ENCODE data around the gene SDC4.

Gene SDC4

DNA sequence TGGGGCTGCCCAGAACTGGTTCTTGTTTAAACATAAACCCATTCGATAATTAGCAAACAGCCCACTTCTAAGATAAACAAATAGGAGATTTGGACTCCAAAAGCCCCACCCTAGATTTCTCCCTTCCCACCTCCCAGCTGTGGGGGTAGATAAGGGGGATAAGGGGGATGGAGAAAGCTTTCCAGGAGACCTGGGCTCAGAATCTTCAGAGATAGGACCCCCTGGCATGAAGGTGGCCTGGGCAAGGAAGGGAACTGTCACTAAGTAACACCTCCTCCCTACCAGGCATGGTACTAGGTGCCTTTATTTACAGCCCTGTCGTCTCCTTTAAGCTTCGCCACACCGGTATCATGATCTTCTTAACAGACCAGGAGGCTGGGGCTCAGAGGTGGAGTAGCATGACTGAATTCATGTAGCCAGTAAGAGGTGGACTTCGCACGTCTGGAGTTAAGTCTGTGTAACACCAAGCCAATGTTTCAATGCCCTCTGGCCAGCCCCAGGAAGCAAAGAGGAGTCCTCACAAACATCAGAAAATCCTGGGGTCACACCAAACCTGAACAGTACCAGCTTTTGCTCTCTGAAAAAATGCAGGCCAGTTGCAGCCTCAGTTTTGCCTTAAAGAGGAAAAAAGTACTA lies 4.6 kb downstream of the SDC4 start:
- no peak for DNase-seq (ENCODE audit: low read depth)

DNA sequence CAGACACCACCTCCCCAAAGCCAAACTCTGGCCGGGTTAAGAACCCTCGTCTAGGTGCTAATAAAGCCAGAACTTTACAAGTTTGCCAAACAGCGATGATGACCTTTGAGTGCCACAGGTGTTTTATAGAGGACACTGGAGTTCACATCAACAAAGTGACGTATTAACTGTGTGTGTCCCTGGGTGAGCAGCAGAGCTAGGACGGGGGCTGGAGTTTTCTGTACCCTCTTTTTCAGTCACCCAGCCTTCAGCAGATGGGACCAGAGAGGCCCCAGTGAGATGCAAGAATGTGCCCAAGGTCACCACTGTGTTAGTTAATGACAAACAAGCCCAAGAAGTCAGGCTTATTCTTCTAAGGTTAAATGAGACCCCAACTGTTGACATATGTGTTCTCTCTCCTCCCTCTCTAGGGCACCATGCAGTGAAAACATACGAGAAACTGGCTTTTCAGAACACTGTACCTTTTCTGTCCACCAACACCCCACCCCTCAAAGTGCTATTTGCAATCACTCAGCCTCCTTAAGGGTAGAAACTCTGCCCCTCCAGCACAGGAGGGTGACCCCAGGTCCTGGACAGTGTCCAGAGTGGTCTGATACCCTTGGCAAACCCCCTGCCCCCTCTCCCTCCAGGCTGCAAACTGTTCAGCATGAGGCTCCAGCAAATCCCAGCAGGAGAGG lies 5.2 kb downstream of the SDC4 start:
- no peak for DNase-seq (ENCODE audit: low read depth)

DNA sequence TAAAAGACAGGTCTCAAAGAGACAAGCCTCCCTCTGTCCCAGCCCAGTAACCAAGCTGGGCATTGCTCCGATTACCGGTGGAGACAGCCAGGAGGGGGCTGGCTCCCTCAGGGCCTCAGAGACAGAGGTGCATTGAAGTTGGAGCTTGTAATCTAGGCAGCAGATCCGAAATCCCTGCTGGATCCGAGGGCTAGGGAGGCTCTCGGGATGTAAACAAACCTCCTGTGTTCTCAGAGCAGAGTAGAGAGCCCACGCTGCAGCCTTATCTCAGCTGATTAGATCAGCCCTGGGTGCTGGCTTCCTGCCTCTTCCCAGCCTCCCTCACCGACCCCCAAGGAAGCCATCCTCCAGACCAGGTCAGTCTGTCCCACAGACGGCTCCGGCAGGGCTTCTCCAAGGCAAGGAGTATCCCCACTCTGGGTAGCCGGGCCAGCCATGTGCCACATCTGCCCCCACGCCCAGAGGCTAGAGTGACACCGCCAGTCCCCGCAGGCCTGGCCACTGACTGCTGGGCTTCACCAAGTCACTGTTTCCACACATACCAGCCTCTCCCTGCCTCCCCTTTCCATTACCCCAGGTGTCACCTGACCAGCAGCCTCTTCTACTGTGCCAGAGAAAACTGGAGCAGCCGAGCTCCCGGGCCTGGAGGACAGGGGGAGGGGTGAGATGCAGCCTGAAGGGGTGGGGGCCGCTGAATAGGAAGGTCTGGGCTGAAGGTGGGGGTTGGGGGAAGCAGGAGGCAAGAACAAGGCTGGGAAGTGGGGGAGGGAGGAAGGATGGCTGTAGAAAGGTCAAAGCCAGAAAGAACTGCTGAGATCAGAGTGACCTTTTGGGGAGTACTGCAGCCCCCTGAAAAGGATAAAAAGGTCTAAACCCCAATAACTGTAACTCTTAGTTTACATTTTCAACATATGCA lies 6.0 kb downstream of the SDC4 start:
- no peak for DNase-seq (ENCODE audit: low read depth)

DNA sequence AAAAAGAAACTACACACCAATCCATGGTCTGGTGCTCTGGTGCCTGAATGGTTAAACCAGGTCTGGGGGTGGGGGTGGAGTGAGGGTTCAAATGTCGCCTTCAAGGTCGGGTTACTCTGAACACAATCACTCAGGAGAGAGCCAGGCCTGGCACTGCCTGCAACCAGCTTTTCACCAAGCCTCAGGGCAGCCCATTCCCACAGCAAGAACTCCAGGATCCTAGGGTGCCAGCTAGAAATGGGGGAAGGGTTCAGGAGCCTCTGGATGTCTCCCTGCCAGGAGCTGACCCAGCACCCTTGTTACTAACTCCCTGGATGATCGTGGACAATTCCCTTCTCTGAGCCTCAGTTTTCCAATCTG lies 6.7 kb downstream of the SDC4 start:
- no peak for DNase-seq (ENCODE audit: low read depth)

DNA sequence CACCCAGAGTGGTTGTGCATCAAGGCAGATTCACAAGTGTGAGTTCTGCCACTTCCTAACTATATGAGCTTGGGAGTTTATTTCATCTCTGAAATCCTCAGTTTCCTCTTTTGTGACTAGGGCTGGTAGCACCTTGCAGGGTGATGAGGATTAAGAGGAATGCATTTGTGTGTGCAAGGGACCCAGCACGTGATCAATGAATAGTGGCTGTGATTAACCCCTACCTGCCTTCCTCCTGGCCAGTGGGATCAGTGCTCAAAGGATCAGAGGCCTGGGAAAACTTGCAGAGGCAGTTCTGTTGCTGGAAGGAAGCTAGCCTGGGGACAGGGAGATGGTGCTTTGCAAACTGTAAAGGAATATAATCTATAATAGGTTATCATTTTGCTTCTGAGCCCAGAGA lies 7.3 kb downstream of the SDC4 start:
- DNase-seq (ENCODE audit: low read depth): no peak

DNA sequence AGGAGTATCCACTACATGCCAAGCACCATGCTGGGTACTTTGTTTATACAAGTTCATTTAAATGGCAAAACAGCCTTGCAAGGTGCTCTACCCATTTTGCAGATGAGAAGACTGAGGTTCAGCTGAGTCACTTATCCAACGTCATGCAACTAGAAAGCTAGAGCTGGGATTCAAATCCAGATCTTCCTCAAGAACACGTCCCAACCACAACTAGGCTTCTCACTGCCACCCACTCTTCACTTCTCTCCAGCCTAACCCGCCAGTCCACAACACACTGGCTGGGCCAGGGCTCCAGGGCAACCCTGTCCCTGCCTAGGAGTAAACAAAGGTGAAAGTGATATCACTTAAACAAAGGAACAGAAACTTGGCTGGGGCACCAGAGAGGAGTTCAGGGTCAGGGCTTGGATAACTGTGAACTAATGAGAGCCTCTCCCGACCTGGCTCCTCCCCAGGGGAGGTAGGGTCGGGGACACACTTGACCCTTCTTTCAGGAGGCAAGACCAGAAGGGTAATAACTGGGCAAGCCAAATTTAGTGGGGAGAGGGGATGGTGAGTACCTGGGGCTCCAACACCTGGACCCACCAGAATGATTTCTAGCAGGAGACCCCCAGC lies 7.9 kb downstream of the SDC4 start:
- DNase-seq (ENCODE audit: low read depth): no peak

DNA sequence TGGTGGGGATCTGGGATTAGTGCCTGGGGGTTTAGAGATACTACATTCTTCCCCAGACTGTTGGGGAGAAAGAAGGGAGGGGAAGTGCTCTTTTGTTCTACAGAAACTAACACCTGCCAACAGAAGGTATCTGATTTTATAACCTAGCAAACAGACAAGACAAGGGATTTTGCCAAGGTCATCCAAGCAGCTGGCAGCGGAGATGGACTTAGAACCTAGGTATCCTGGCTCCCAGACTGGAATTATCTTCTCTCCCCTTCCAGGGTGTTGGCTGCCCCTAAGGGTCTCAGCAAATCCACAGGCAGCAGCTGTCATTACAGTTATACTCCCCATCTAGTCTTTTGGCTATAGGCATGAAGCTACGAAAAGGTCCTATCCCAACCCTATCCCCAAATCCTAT lies 8.4 kb downstream of the SDC4 start:
- DNase-seq (ENCODE audit: low read depth): no peak

DNA sequence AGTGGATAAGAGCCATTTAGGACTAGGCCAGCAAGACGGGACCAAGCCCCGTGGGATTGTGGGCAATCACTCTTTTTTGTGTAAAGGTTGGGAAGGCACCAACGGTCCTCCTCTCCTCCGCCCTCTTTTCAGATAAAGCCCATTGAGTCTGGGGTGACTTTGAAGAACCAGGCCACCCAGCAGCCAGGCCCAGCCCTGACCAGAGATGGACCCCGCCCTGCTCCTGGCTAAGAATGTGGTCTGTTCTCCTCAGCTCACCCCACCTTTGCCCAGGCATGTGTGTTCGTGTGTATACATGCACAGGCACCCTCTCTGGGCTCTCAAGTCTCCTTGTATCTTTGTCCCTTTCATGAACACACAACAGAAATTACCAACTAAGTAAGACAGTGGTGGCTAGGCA lies 9.1 kb downstream of the SDC4 start:
- no peak for DNase-seq (ENCODE audit: low read depth)

DNA sequence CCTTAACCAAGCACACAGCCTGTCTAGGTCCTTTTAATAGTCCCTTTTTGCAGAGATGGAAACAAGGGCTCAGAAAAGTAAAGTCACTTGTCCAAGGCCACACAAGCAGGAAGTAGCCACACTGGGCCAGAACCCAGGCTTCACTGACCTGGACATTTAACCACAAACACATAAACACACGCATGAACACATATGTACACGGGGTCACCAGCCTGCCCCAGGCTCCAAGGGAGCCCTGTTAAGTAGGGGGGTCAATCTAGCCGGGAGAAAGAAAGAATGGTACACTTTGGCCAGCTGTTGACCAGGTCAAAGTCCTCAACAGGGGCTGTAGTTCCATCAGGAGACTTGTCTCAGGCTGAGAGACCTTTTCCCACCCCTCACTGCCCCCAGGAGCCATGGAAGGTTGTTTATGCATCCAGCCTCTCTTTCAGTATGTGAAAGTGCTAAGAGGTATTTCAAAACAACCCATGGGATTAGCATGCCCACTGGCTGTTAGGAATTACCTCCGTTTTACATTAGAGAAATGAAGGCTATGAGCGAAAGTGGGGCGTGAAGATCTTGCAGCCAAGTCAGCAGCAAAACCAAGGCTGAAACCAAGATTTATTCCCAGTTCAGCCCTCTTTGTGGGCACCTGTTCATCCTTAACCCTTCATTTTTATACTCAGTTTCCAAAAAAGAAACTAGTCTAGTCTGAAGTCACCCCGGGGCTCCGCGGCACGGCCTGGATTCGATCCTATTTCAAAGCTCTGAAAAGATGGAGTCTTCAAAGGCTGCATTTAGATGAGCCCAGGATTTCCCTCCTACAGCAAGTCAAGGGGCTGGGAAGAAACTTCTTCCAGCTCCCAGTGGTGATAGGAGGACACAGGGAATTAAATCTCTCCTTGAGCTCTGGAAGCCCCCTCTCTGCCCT lies 9.8 kb downstream of the SDC4 start:
- DNase-seq (ENCODE audit: low read depth): no peak

DNA sequence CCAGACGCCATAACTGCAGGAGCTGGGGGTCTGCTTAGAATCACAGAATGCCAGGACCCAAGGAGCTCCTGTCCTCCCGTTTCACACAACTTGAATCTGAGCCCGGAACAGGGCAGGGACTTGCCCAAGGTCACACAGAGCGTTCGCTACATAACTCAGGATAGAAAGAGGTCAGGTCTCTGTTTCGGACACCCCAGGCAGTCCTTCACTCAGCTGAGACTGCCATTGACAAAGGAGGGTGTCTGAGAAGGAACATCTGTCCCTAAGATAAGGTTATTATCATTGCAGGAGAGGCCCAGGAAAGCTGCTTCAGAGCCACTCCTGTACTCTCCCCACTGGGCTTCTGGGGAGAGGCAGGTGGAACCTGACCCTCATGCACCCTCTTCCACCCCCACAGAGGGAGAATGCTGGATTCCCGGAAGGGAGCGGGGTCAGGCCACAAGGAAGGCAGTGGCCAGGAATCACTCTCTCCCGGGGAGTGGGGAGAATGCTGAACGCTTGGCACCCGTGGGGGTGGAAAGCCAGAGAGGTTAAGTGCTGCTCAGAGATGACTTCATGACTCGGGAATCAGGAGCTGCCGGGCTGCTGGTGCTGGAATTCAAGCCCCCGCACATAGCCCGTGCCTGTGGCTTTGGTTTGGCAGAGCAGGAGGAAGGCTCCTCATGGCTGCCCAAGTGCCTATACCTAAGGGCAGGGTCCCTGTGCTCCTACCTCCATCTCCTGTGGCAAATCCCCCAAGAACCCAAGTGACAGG lies 10.7 kb downstream of the SDC4 start:
- DNase-seq (ENCODE audit: low read depth): no peak

DNA sequence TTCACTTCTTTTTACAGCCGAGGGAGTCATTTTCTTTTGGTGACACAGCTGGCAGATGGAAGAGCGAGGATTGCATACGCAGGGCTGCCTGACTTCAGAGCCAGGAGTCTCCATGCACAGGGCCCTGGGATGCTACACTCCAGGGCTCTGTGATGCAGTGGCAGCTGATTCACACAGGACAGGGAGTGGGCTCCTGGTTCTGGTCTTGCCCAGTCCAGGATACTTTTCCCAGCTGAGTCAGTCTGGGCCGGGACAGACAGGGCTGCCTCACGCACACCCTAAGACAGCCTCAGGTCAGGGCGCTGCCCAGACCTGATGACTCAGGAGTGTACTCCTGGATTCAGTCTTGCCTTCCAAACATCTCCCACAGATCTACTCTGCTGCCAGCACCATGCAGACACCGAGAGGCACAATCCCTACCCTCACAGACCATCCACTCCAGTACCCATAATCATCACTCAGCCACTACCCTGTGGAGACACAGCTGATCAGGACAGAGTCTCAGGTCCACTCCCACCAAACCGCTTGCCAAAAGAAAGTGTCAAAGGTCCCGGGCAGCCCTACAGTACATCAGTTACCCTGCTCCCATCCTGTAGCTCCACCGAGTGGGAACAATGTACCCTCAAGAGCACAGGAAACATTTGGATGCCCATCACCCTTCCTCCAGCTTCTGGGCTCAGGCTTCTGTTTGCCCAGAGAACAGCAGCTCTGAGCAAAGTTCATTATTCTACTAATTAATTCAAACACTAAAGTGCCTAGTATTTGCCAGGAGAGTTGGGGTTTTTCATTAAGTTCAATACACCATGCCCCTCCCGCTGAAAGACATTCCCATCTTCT lies 11.5 kb downstream of the SDC4 start:
- DNase-seq (ENCODE audit: low read depth): no peak

DNA sequence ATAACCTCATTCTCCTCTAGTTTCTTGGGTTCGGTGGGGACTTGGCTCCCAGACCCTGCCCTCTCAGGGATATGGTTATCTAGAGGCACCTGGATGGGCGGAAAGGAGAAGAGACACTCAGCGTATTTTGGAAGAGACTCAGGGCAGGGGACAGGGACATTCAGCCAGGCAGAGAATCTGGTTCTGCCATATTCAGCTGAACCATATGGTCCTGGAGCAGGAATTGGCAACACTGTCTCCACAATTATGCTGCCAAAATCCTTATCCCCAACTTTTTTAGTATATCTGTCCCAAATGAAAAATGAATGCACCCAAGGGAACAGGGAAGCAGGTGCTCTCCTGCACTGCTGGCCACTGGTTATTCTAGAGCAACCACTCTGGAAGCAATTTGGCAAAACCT lies 17.7 kb downstream of the SDC4 start:
- DNase-seq (ENCODE audit: low read depth): no peak

DNA sequence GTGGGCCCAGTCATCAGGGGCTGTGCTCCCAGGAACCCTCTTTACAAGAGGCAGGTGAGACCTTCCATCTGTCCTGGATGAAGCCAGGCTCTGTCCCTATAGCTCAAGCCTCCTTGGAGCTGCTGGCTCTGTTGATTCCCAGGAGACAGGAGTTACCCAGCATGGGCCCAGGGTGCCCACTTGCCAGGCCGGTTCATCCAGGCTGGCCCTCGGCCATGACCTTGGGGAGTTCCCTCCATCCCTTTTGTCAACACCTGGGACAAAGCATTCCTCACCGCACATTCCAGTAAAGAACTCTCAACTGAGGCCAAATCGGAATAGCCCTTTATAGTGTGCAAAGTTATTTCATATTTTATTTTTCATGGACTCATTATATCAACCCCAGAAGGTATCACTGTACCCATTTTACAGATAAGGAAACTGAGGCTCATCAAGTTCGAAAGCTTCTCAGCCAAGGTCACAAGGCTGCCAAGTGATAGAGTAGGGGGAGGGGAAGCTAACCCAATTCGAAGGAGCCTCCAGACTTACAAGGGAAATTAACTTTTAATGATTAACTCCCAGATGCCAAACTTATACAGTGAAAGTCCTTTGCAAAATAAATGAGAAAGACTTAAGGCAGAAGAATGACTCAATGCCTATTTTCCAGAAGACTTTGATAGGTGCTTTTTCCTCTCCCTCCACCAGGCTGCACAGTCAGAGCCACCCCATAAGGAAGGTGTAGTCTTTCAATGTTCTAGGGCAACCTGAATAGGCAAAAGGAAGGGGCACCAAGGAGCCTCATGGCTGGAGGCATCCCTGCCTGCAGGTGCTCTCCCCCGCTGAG lies 18.5 kb downstream of the SDC4 start:
- no peak for DNase-seq (ENCODE audit: low read depth)

DNA sequence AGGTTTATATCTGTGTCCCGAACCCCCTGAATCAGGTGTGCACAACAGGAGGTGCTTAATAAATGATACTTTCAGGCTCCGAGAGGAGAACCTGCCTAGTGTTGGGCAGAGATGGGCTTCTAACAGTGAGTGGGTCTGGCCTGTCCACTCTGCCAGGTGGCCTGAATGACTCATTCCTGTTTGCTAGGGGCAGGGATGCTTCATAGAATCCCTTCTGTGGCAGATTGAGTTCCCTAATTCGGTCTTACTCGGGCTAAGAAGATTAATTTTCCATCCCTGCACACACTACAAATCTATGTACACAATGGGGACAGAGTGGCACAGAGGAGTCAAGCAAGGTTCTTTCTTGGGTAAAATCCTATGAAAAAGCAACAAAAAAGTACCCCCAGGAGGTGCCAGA lies 19.8 kb downstream of the SDC4 start:
- no peak for DNase-seq (ENCODE audit: low read depth)

DNA sequence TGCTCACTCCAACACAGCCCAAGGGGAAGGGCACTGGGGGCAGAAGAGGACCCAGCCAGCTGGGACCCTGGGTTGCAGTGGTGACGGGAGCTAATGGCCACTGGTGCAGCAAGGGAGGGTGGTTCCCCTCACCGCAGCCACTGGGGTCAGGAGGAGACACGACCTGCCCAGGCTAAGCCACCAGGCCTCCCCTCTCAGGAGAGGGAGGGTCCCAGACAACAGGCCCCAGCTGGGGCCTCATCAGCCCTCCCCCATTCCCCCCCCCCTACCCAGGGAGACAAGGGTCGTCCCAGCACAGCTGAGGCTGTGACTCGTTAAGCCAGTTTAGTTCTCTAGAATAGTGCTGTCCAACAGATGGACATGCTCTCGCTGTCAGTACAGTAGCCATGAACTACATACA lies 22.9 kb downstream of the SDC4 start:
- no peak for DNase-seq (ENCODE audit: low read depth)

DNA sequence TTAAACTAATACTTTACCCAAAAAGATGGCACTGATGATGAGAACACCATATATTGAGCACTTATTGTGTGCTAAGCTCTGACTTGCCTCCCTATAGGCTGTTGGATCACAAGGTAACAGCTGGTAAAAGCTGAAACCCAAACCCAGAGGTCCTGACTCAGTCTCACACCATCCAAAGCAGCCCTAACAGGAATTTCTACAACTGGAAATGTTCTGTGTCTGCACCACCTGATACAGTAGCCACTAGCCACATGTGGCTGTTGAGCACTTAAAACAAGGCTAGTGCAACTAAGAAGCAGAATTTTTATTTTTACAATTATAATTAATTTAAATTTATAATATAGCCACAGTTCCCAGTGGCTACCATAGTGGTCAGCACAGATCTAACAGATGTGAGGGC lies 24.5 kb downstream of the SDC4 start:
- DNase-seq (ENCODE audit: low read depth): no peak

DNA sequence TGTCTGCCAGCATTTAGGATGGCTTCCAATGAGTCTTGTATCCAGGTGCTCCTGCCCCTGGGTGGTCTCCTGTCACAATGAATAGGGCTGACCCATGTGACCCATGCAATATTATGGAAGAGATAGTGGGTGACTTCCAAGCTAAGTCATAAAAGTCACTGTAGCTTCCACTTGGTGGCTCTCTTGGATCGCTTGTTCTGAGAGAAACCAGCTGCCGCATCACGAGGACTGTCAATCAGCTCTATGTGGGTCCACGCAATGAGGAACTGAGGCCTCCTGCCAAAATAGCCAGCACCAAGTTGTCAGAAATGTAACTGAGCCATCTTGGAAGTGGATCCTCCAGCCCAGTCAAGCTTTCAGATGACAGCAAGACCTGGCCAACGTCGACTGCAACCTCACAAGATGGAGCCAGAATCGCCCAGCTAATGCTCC lies 25.3 kb downstream of the SDC4 start:
- DNase-seq (ENCODE audit: low read depth): no peak

DNA sequence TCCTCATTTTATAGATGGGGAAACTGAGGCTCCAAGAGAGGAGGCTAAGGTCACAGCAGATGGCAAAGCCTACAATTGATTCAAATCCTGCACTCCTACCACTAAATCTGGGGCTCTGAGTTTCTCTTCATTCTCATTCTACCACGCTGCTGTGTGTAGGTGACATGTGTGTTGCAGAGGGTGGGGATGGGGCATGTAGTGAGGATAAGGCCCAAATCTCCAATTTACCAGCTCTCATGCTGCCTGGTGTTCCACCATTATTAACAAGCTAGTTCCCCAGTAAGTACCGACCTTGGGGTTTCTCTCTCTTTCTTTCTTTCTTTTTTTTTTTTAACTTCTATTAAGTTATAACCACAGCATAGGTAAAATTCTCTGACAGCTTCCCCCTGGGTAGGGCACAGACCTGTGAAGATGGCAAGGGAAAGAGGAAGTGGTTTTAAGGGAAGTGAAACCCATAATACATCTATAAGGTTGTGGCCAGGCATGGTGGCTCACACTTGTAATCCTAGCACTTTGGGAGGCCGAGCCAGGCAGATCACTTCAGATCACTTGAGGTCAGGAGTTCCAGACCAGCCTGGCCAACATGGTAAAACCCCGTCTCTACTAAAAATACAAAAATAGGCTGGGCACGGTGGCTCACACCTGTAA lies 27.2 kb downstream of the SDC4 start:
- no peak for DNase-seq (ENCODE audit: low read depth)

DNA sequence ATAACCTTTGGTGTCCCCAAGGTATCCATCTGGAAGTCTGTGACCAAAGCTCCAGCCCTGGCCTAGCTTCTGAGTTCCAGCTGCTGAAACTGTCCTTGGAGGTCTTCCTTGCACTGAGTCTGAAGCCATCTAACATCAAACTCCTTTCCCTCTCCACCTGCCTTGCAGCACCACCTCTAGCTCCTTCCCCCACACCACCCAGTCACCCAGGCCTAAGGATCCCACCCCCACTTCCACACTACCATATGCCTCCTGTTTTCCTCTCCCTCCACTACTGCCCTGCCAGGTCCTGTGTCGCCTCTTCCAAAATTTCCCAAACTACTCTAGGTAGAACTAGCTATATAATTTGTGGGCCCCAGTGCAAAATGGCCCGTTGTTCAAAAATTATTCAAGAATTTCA lies 29.3 kb downstream of the SDC4 start:
- DNase-seq (ENCODE audit: low read depth): no peak

Data from stimulated activated CD8-positive, alpha-beta memory T cell treated with anti-CD3 and anti-CD28 coated beads, Interleukin-4, amount 100 ng/mL, for 24 hours (primary cell).